Stimulated activated CD4-positive, alpha-beta T cell treated with anti-CD3 and anti-CD28 coated beads, Interleukin-2, amount 100 ng/mL, for 48 hours (primary cell): ENCODE measurements around the gene TRPM6.

Source experiments
- DNase-seq, 2 donors: peaks; one replicate each; pipeline ENCODE4 v3.0.0-alpha.2; 2020

The TRPM6 gene

GRCh38 chr9:74772121-74772520 lies 115.6 kb downstream of the TRPM6 start:
- no peak for DNase-seq

GRCh38 chr9:74771672-74772071 lies 116.0 kb downstream of the TRPM6 start:
- no peak for DNase-seq

- peak; percentile 15 to 16 for DNase-seq
These were observed 116.5 kb downstream of the TRPM6 start for GRCh38 chr9:74771262-74771585.

- DNase-seq, result peak; percentile 21 to 48
These were observed 117.0 kb downstream of the TRPM6 start for GRCh38 chr9:74770508-74771261.

- DNase-seq, result no peak
These were observed 122.2 kb downstream of the TRPM6 start for GRCh38 chr9:74765481-74765971.

- no peak for DNase-seq
These were observed 124.8 kb downstream of the TRPM6 start for GRCh38 chr9:74762950-74763349.

- no peak for DNase-seq
These were observed 127.6 kb downstream of the TRPM6 start for GRCh38 chr9:74760031-74760700.

- no peak for DNase-seq
These were observed 131.7 kb downstream of the TRPM6 start for GRCh38 chr9:74755999-74756398.

GRCh38 chr9:74755355-74755754 lies 132.4 kb downstream of the TRPM6 start:
- DNase-seq, result no peak

- DNase-seq, result no peak
These were observed 134.1 kb downstream of the TRPM6 start for GRCh38 chr9:74753650-74754049.

- no peak for DNase-seq
These were observed 138.8 kb downstream of the TRPM6 start for GRCh38 chr9:74748966-74749365.

GRCh38 chr9:74742792-74743730 lies 144.7 kb downstream of the TRPM6 start:
- DNase-seq, result no peak

GRCh38 chr9:74742191-74742790 lies 145.4 kb downstream of the TRPM6 start:
- DNase-seq, result no peak

- DNase-seq, result no peak
These were observed 151.1 kb downstream of the TRPM6 start for GRCh38 chr9:74736646-74737045.

GRCh38 chr9:74735761-74736160 lies 152.0 kb downstream of the TRPM6 start:
- no peak for DNase-seq

GRCh38 chr9:74729136-74729695 lies 158.5 kb downstream of the TRPM6 start:
- DNase-seq, result no peak

- DNase-seq, result no peak
These were observed 159.5 kb downstream of the TRPM6 start for GRCh38 chr9:74728176-74728575.

- DNase-seq, result no peak
These were observed 161.1 kb downstream of the TRPM6 start for GRCh38 chr9:74726581-74726980.

GRCh38 chr9:74724317-74724716 lies 163.4 kb downstream of the TRPM6 start:
- DNase-seq, result no peak

GRCh38 chr9:74721696-74722660 lies 165.7 kb downstream of the TRPM6 start:
- DNase-seq, result no peak

GRCh38 chr9:74719306-74719705 lies 168.4 kb downstream of the TRPM6 start:
- DNase-seq, result no peak
